ENCODE data around the gene DNAJC30.

DNA sequence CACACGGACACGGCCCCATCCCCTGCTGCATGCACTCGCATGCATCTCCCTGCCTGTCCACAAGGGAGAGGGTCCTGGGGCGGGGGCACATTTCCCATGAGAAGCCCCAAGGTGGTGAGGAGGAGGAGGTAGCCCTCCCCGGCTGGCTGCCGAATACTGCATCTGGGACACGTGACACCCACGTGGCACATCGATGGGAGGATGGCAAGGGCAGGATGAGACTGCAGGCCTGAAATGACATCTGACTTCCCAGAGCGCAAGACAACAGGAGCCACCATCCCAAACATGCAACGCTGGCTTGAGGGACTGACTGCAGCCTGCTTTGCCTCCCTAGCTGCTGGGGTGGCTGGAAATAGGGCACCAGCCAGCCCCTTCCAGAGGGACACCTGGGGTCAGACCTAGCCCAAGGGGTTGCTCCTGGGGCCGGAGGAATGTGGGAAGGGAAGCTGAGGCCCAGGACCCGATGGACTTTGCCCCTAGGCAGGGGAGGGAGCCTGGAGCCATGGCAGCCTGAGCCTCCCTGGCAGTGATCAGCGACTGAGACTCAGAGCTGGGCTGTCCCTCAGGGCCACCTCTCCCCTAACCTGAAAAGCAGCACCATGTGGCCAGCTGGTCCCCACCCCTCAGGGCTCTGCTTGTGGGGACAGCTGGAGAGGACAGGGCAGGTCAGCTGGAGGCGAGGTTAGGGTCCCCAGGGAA lies 16.3 kb upstream of the DNAJC30 start:
- TF ChIP-seq, protein P1, sequence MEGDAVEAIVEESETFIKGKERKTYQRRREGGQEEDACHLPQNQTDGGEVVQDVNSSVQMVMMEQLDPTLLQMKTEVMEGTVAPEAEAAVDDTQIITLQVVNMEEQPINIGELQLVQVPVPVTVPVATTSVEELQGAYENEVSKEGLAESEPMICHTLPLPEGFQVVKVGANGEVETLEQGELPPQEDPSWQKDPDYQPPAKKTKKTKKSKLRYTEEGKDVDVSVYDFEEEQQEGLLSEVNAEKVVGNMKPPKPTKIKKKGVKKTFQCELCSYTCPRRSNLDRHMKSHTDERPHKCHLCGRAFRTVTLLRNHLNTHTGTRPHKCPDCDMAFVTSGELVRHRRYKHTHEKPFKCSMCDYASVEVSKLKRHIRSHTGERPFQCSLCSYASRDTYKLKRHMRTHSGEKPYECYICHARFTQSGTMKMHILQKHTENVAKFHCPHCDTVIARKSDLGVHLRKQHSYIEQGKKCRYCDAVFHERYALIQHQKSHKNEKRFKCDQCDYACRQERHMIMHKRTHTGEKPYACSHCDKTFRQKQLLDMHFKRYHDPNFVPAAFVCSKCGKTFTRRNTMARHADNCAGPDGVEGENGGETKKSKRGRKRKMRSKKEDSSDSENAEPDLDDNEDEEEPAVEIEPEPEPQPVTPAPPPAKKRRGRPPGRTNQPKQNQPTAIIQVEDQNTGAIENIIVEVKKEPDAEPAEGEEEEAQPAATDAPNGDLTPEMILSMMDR (optimal IDR thresholded peaks at IDR 0.05 in 1 of 3, IDR thresholded peaks at IDR 0.05 in 1 of 3, conservative IDR thresholded peaks at IDR 0.05 in 1 of 3; ENCODE audit: extremely low read depth in 1 of 3, insufficient read depth in 2 of 3, low read length in 3 of 3) = no peak
- TF ChIP-seq EZH2 (IDR thresholded peaks at IDR 0.05; ENCODE audit: low read length) = no peak
